Testis (tissue), 3 donors: Measurements from ENCODE around the gene TGFBR3. TPM values are rescaled to one million over a fixed set of nuclear protein-coding genes. Genes with fewer than 3 reads are reported as not detected.

ENCODE experiments used
- DNase-seq: peaks from one replicate; pipeline ENCODE4 v3.0.0-alpha.2; 2019
- H3K27ac ChIP-seq, 2 donors: fragments of 200-600 bp; sonication (generic); one replicate each; pipeline ENCODE4 v1.5.1; 2019
- H3K27me3 ChIP-seq: fragments of 200-600 bp; sonication (generic); one replicate; pipeline ENCODE4 v1.5.1; 2019
- H3K36me3 ChIP-seq: fragments of 200-600 bp; sonication (generic); one replicate; pipeline ENCODE4 v1.5.1; 2017; ENCODE audit warnings: low read depth; ENCODE audit errors: missing control alignments
- H3K4me1 ChIP-seq: fragments of 200-600 bp; sonication (generic); one replicate; pipeline ENCODE4 v1.5.1; 2019
- H3K4me3 ChIP-seq, 2 donors: fragments of 200-600 bp; sonication (generic); one replicate each; pipeline ENCODE4 v1.5.1; 2017 to 2019
- H3K9me3 ChIP-seq: fragments of 200-600 bp; sonication (generic); one replicate; pipeline ENCODE4 v1.5.1; 2017
- POLR2A ChIP-seq: fragments of 450-650 bp; IDR thresholded peaks from one replicate; pipeline ENCODE4 v1.6.1; 2017; ENCODE audit warnings: antibody characterized with exemption, mild to moderate bottlenecking, moderate library complexity
- WGBS, 2 donors: methylation state at CpG; one replicate each; pipeline ENCODE4 v1.1.5; 2018; 5-methylcytosine and 5-hydroxymethylcytosine counted together
- intact Hi-C: fragments of 100-400 bp; cut with DNase I; formaldehyde crosslinking; loops from one replicate; pipeline ENCODE4 v1.15.1; 2023; ENCODE audit warnings: low total_unique reads
- polyA plus RNA-seq: library from polyadenylated mRNA; stranded (reverse); fragments of 350-450 nt; fragmentation: Illumina TruSeq; extraction: RNeasy Lipid Tissue Mini Kit (QIAGEN cat#74804); gene quantifications from one replicate; pipeline ENCODE4 v1.2.3, GENCODE V29; 2014; ENCODE audit warnings: low read depth, low replicate concordance; ENCODE audit not compliant: insufficient read depth
- total RNA-seq, 2 donors: library from RNA; depleted of rRNA; stranded (reverse); fragments of >200 nt; gene quantifications; one replicate each; pipeline ENCODE4 v1.2.3, GENCODE V29; 2016
- TF ChIP-seq, protein P1 (sequence below), 3 experiments: fragments of 450-650 bp in 2 of 3; fragments of 200-600 bp in 1 of 3; sonication (generic) in 1 of 3; IDR thresholded peaks; one replicate each; pipeline ENCODE4 v1.5.1; 2016 to 2019; ENCODE audit warnings: antibody characterized with exemption in 3 of 3, mild to moderate bottlenecking in 2 of 3, moderate library complexity in 1 of 3

TGFBR3 gene
- total and polyA plus RNA-seq, 3 donors from 2014 or later = 24.0 to 37.2 (median 34.7) TPM

DNA sequence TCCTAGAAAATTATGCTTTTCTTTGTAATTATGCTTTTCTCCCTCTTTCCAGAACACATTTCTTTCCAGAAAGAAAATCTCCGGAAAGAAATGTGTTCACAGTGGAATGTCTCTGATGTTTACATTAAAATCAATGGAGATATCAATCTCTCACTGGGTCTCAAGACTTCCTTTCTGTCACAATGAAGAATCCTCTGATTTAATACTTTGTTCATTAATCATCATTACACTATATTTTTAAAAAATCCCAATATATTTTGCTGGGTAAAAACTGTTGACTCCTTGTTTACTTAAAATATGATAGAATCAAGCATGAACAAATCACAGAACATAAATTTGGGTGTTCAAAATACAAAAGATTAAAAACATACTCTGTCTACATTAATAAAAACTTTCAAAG, 26.3 kb upstream of the TGFBR3 start:
- WGBS, 2 donors = 90 to 96% methylated on average over 1 of the region's 1 CpG
- no peak overlapping the region for H3K4me3 ChIP-seq
- TF ChIP-seq POLR2A = no peak
- TF ChIP-seq, protein P1, sequence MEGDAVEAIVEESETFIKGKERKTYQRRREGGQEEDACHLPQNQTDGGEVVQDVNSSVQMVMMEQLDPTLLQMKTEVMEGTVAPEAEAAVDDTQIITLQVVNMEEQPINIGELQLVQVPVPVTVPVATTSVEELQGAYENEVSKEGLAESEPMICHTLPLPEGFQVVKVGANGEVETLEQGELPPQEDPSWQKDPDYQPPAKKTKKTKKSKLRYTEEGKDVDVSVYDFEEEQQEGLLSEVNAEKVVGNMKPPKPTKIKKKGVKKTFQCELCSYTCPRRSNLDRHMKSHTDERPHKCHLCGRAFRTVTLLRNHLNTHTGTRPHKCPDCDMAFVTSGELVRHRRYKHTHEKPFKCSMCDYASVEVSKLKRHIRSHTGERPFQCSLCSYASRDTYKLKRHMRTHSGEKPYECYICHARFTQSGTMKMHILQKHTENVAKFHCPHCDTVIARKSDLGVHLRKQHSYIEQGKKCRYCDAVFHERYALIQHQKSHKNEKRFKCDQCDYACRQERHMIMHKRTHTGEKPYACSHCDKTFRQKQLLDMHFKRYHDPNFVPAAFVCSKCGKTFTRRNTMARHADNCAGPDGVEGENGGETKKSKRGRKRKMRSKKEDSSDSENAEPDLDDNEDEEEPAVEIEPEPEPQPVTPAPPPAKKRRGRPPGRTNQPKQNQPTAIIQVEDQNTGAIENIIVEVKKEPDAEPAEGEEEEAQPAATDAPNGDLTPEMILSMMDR (IDR thresholded peaks at IDR 0.05) = no peak
- no peaks in the 10 kb centered on the region for H3K9me3 ChIP-seq
- intact Hi-C loops = no loop called here
- no peaks in the 10 kb centered on the region for H3K36me3 ChIP-seq
- no peak overlapping the region for H3K27ac ChIP-seq
- H3K27me3 ChIP-seq = no peaks in the 10 kb centered on the region
- H3K4me1 ChIP-seq = no peaks in the 10 kb centered on the region
- DNase-seq = no peak

DNA sequence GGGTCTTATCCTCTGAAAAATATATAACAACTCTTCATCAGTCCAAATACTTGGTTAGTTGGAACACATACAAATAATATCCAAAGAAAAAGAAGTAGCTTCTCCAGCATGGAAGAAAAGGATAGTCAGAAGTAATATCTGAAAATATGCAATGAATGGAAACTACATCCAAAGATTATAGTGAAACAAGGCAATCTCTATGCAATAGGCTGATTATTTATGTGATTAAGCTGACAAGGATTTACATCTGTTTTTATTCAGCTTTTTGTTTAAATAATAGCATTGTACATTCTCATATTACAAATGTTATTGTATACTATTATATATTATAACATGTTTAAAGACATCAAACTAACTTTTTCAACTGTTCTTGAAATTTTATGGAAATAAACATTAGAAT, 15.3 kb upstream of the TGFBR3 start:
- no peaks in the 10 kb centered on the region for H3K9me3 ChIP-seq
- TF ChIP-seq, protein P1 (IDR thresholded peaks at IDR 0.05) = no peak
- TF ChIP-seq POLR2A = no peak
- DNase-seq = no peak
- intact Hi-C loops = no loop called here
- H3K27me3 ChIP-seq = no peaks in the 10 kb centered on the region
- no peaks in the 10 kb centered on the region for H3K4me1 ChIP-seq
- no peaks in the 10 kb centered on the region for H3K36me3 ChIP-seq
- no peak overlapping the region for H3K27ac ChIP-seq
- H3K4me3 ChIP-seq = no peak overlapping the region

DNA sequence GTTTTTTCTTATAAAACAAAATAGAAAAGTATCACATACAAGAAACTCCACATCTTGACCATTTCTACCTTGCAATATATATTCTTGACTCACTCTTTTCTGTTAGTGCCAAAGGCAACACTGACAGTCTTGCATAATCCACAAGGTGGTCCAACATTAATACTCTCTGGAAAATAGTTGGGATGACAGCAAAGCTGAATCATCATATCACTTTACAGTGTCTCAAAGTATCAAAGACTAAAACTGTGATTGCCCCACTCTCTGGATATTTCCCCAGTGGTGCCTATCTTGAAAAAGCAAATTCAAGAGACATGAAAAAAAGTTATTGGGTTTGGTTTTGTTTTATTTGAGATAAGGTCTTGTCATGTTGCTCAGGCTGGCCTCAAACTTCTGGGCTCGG, 14.6 kb upstream of the TGFBR3 start:
- H3K4me1 ChIP-seq = no peaks in the 10 kb centered on the region
- DNase-seq = no peak
- no peak overlapping the region for H3K4me3 ChIP-seq
- WGBS, 2 donors = 95 to 96% methylated on average over 1 of the region's 1 CpG
- TF ChIP-seq, protein P1 (IDR thresholded peaks at IDR 0.05) = no peak
- no peak for TF ChIP-seq POLR2A
- intact Hi-C loops = no loop called here
- no peaks in the 10 kb centered on the region for H3K9me3 ChIP-seq
- H3K27me3 ChIP-seq = no peaks in the 10 kb centered on the region
- no peak overlapping the region for H3K27ac ChIP-seq
- H3K36me3 ChIP-seq = no peaks in the 10 kb centered on the region

DNA sequence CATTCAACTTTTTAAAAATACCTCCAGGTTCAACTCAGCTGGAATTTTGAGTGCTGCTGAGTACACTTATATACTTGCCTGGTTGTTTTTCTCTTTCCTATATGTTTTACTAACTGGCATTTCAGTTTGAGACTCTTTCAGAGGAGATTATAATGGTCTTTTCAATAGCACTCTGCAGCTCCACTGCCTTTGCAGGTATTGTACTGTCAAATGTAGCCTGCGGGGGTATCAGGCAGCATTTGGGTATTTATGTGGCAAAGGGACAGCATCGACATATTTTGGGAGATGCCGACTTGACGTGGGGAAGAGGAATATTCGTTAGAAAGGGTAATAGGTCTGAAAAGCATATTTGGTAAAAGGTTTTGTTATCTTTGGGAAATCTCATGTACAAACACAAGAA, 11.1 kb upstream of the TGFBR3 start:
- DNase-seq = no peak
- no peak overlapping the region for H3K4me3 ChIP-seq
- H3K36me3 ChIP-seq = no peaks in the 10 kb centered on the region
- H3K27me3 ChIP-seq = no peaks in the 10 kb centered on the region
- no peak overlapping the region for H3K27ac ChIP-seq
- intact Hi-C loops = no loop called here
- TF ChIP-seq, protein P1 (IDR thresholded peaks at IDR 0.05) = no peak
- no peaks in the 10 kb centered on the region for H3K9me3 ChIP-seq
- WGBS, 2 donors = 90 to 92% methylated on average over 5 of the region's 5 CpGs
- no peaks in the 10 kb centered on the region for H3K4me1 ChIP-seq

DNA sequence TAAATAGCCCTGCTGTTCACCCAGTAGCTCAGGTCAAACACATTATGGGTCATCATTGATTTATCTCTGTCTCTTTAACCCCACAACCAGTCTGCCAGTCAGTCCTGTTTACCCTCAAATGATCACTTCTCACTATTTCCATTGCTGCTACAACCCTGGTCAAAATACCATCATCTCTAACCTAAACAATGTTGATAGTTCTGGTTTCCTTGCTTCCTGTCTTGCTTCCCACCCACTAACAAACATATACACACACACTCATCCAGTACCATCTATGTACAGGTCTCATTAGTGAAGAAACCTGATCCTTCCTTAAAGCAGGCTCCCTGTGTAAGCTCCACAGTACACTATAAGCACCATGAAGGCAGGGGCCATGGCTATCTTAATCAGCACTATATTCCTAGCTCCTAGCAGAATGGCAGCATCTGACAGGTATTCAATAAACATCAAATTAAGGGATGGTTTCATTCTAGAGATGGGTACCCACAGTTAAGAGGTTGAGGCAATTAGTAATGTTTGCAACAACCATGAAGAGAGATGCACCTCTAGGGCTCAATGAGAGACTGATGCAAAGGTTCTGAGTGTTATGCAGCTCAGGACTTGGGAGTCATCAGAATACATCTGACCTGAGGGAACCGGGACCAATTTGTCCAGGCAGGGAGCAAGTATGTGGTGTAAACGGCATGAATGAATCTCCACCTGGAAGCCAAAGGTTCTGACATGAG, 10.0 kb upstream of the TGFBR3 start:
- H3K4me1 ChIP-seq = no peaks in the 10 kb centered on the region
- H3K36me3 ChIP-seq = no peaks in the 10 kb centered on the region
- no peak for DNase-seq
- no peak overlapping the region for H3K27ac ChIP-seq
- no peaks in the 10 kb centered on the region for H3K9me3 ChIP-seq
- no peak overlapping the region for H3K4me3 ChIP-seq
- intact Hi-C loops = no loop called here
- TF ChIP-seq, protein P1 (IDR thresholded peaks at IDR 0.05) = no peak
- no peak for TF ChIP-seq POLR2A
- no peaks in the 10 kb centered on the region for H3K27me3 ChIP-seq
- WGBS, 2 donors = 27 to 38% methylated on average over 2 of the region's 2 CpGs
